ENCODE measurements around the gene SUMF1. TPM values are rescaled to one million over a fixed set of nuclear protein-coding genes. Genes with fewer than 3 reads are reported as not detected.

SUMF1 gene
- 59.7 TPM for total RNA-seq (2013)
- polyA plus RNA-seq (10 to 100 TPM; 25.7 to 80.4 (median 74.2) TPM), polyA minus RNA-seq (41.1 and 57.9 TPM in 2 replicates), total RNA-seq (11.5 to 65.9 (median 40.0) reads per million in 11 experiments)

- H3K4me3 ChIP-seq (replicated peaks in 1 of 3; ENCODE audit: low read depth in 2 of 3, low read length in 3 of 3), result peak within 1 kb of the TSS; percentile 75 to 92 (median 90)
- Mint-ChIP-seq H3K9me3 (no peaks in the 10 kb centered on the region), H3K4me1 (peaks cover 45% of the 10 kb centered on the region), H3K4me3 (peak within 1 kb of the TSS; percentile 93), H3K27ac (peak within 1 kb of the TSS; percentile 93 to 98 (median 95)), H3K36me3 (peaks cover 5 to 7% of the 10 kb centered on the region in 2 donors), H3K27me3 (ENCODE audit: low read depth in 3 of 3) (no peaks in the 10 kb centered on the region)
- peaks cover 2% of the 10 kb centered on the region for H4K20me1 ChIP-seq (ENCODE audit: insufficient read depth, low read length)
- H3K79me2 ChIP-seq (ENCODE audit: insufficient read depth, low read length), result peaks cover 53% of the 10 kb centered on the region
- H3K36me3 ChIP-seq (replicated peaks in 1 of 2; ENCODE audit: control insufficient read depth in 1 of 2, insufficient read depth in 2 of 2, low read length in 2 of 2), result no peaks in the 10 kb centered on the region
- peaks cover 28 to 36% of the 10 kb centered on the region in 2 donors for H3K4me1 ChIP-seq (ENCODE audit: control insufficient read depth in 1 of 2, insufficient read depth in 2 of 2, low read length in 2 of 2)
- intact Hi-C loops (cut with micrococcal nuclease), result loop anchor here in 1 of 2 donors (10.0 kb wide), 1 partner anchor 48 kb away; no protein-coding TSS in a partner anchor
- no peaks in the 10 kb centered on the region for H3K9me3 ChIP-seq (replicated peaks in 1 of 2; ENCODE audit: control insufficient read depth in 1 of 2, insufficient read depth in 1 of 2, low read length in 2 of 2)
- H3K27me3 ChIP-seq (ENCODE audit: control insufficient read depth in 2 of 2, insufficient read depth in 2 of 2, low read length in 2 of 2), result no peaks in the 10 kb centered on the region
- peak; percentile 46 to 64 (median 62) for DNase-seq
- H3K4me2 ChIP-seq (replicated peaks; ENCODE audit: extremely low read depth, low read length, poor library complexity, severe bottlenecking), result peak within 1 kb of the TSS; percentile 72
- H3K9ac ChIP-seq (ENCODE audit: insufficient read depth, low read length, poor library complexity, severe bottlenecking), result peak within 1 kb of the TSS; percentile 97
- H3K27ac ChIP-seq (ENCODE audit: low read depth in 1 of 2, low read length in 2 of 2), result peak within 1 kb of the TSS; percentile 86 to 95
- TF ChIP-seq CTCF (IDR thresholded peaks at IDR 0.05), result no peak
- under 1% methylated on average over 39 of the region's 47 CpGs for WGBS (ENCODE audit: insufficient coverage)
- H2AFZ ChIP-seq (ENCODE audit: insufficient read depth, low read depth, low read length, poor library complexity, severe bottlenecking), result peak within 1 kb of the TSS; percentile 94
Measured at GRCh38 chr3:4466741-4467521, at the start of gene SUMF1. Gene SUMF1, minus strand, starts transcription at chr3:4467269. Its CDS starts 24 bp downstream, at chr3:4467245.

DNA sequence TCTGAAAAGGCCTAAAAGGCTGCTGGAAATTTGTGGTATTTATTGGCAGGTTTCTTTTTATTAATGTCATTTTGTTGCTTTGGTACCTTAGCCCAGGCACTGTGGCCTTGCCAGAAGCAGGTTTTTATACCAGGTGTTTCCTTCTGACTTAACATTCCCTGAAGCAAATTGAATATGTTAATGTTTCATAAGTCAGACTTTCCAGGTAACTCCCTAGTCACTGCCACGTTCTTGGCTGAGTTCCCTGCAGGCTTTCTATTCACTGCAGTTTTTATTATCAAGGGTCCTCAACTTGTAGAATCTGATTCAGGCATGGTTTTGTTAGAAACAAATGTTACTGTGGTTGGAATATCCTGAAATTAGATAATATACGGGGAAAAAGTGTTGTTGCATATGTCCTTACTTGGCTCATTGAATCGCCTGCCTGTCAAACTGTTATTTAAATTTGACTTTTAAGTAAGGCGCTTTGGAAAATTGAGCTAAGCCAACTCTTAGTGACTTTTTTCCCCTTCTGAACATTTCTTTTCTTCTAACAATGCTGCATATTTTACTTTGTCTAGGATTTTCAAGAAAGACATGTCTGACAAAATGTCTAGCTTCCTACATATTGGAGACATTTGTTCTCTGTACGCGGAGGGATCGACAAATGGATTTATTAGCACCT lies 49.0 kb upstream of the SUMF1 start:
- H3K36me3 ChIP-seq (replicated peaks in 1 of 2; ENCODE audit: control insufficient read depth in 1 of 2, insufficient read depth in 2 of 2, low read length in 2 of 2), result peaks cover 5 to 8% of the 10 kb centered on the region in 2 donors
- H3K4me3 ChIP-seq (replicated peaks in 1 of 3; ENCODE audit: low read depth in 2 of 3, low read length in 3 of 3), result no peak overlapping the region
- no peak overlapping the region for H3K27ac ChIP-seq (ENCODE audit: low read depth in 1 of 2, low read length in 2 of 2)
- no peaks in the 10 kb centered on the region for H3K9me3 Mint-ChIP-seq
- H3K4me3 Mint-ChIP-seq, result no peak overlapping the region
- H2AFZ ChIP-seq (ENCODE audit: insufficient read depth, low read depth, low read length, poor library complexity, severe bottlenecking), result no peak overlapping the region
- 72% methylated on average over 3 of the region's 7 CpGs for WGBS (ENCODE audit: insufficient coverage)
- no peaks in the 10 kb centered on the region for H3K9me3 ChIP-seq (replicated peaks in 1 of 2; ENCODE audit: control insufficient read depth in 1 of 2, insufficient read depth in 1 of 2, low read length in 2 of 2)
- H3K27me3 ChIP-seq (ENCODE audit: control insufficient read depth in 2 of 2, insufficient read depth in 2 of 2, low read length in 2 of 2), result no peaks in the 10 kb centered on the region
- peaks cover 0 to 2% (median 0%) of the 10 kb centered on the region in 3 donors for H3K27me3 Mint-ChIP-seq (ENCODE audit: low read depth in 3 of 3)
- peaks cover 53% of the 10 kb centered on the region for H3K4me1 Mint-ChIP-seq
- intact Hi-C loops (cut with micrococcal nuclease), result loop anchor here (5.0 to 10.0 kb wide), 3 partner anchors 51 to 66 kb away; partner anchors contain the start of gene SUMF1 (in 1 of the 2)
- no peaks in the 10 kb centered on the region for H4K20me1 ChIP-seq (ENCODE audit: insufficient read depth, low read length)
- peak overlapping the region in 1 of 7 donors; percentile 34 for H3K27ac Mint-ChIP-seq
- H3K9ac ChIP-seq (ENCODE audit: insufficient read depth, low read length, poor library complexity, severe bottlenecking), result no peak overlapping the region
- no peak for TF ChIP-seq CTCF (IDR thresholded peaks at IDR 0.05)
- peaks cover 57% of the 10 kb centered on the region for H3K79me2 ChIP-seq (ENCODE audit: insufficient read depth, low read length)
- DNase-seq, result no peak
- no peak overlapping the region for H3K4me2 ChIP-seq (replicated peaks; ENCODE audit: extremely low read depth, low read length, poor library complexity, severe bottlenecking)
- H3K4me1 ChIP-seq (ENCODE audit: control insufficient read depth in 1 of 2, insufficient read depth in 2 of 2, low read length in 2 of 2), result peaks cover 44 to 45% of the 10 kb centered on the region in 2 donors
- H3K36me3 Mint-ChIP-seq, result peaks cover 13 to 16% of the 10 kb centered on the region in 2 donors
